ENCODE results near the gene RNF43.
A peak's percentile ranks its signal among the peaks of the same experiment; 100 is the strongest.

DNA sequence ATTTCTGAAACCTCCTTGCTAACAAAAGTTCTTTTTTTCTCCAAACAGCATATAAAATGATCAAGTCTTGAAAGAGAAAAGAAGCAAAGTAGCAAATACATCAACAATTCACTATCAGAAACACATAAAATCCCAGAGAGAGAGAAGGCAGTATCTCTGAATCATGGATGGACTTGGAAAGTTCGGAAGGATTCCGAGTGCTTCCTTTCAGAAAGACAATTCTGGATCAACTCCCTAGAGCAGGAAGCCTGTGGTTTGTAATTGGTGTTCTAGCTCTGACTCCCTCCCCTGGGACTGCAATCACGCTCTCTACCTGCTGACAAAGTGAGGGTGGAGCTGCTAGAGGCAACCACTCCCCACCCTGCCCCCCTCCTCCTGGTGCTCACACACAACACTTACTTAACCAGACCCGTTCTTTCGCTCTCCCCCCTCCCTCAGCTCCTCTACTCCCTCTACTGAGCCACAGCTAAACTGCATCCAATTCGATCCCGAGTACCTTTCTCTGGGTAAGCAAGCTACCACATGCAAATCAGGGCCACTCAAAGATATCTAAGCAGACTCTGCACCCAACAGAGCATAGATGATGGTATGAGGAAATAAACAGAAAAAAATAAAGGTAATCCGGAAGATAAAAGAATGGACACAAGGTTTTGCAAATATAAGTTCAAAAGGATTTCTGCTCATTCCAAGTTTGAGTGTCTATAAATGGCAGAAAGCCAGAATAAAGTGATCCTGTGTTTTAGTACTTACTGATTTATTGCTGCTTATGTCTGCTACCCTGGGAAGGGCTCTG, at the start of gene RNF43:
- no peak for TF ChIP-seq EZH2 (IDR thresholded peaks at IDR 0.05; ENCODE audit: low read length)
- TF ChIP-seq CTCF (optimal IDR thresholded peaks at IDR 0.05 in 1 of 3, IDR thresholded peaks at IDR 0.05 in 1 of 3, conservative IDR thresholded peaks at IDR 0.05 in 1 of 3; ENCODE audit: extremely low read depth in 1 of 3, insufficient read depth in 2 of 3, low read length in 3 of 3): peak; percentile 91 to 95 (median 92)
